GM12878 (cell line): ENCODE data around the gene ERC1. TPM values are rescaled to one million over a fixed set of nuclear protein-coding genes. Genes with fewer than 3 reads are reported as not detected.

Experiments used
- ATAC-seq: fragments of 200-7000 bp; cut with Tn5 transposase; 3 replicates; pipeline ENCODE4 v1.9.1; 2020; ENCODE audit warnings: mild to moderate bottlenecking, moderate library complexity
- BruUV-seq: library from RNA; stranded (reverse); fragments of 400-500 nt; replicated peaks from 2 replicates; lab custom pipeline; 2021; lab: Mats Ljungman, UMichigan
- CTCF ChIA-PET: fragments of 300-600 bp; sonication (Branson Sonifier 250); formaldehyde crosslinking; extraction: SDS; loops from one replicate; lab custom pipeline; 2021; ENCODE audit warnings: inconsistent platforms; lab: Yijun Ruan, JAX
- POLR2A ChIA-PET: fragments of 350-600 bp; formaldehyde crosslinking; extraction: SDS; loops from one replicate; lab custom pipeline; 2021; ENCODE audit warnings: inconsistent platforms; lab: Charles Lee
- RAD21 ChIA-PET: fragments of 300-600 bp; sonication (Branson Sonifier 250); formaldehyde crosslinking; loops from one replicate; lab custom pipeline; 2023; ENCODE audit warnings: antibody characterized with exemption; ENCODE audit not compliant: unreplicated experiment; lab: Charles Lee
- SMC1A ChIA-PET: fragments of 300-600 bp; sonication (Branson Sonifier 250); formaldehyde crosslinking; loops from one replicate; lab custom pipeline; 2023; ENCODE audit not compliant: unreplicated experiment, uncharacterized antibody; lab: Charles Lee
- DNase-seq: peaks from one replicate; pipeline ENCODE4 v3.0.0-alpha.2; 2011; ENCODE audit warnings: low read depth, low spot score
- FAIRE-seq: peaks from 3 replicates; lab custom pipeline; 2011; peaks lifted over from hg19 to GRCh38; lab: Jason Lieb, UNC
- H2AFZ ChIP-seq: 2 replicates; pipeline ENCODE4 v1.6.0; 2011; ENCODE audit warnings: low read depth, low read length, control low read depth; ENCODE audit not compliant: control insufficient read depth
- H3K27ac ChIP-seq: 2 replicates; pipeline ENCODE4 v1.5.1; 2011; ENCODE audit warnings: control low read depth; ENCODE audit not compliant: control insufficient read depth, insufficient read depth
- H3K27me3 ChIP-seq, 2 experiments: replicated peaks in 1 of 2; 2 replicates each; pipeline versions ENCODE4 v1.6.0 to v1.6.1; 2011; ENCODE audit warnings: low read length in 1 of 2; ENCODE audit not compliant: control insufficient read depth in 2 of 2, insufficient read depth in 2 of 2
- H3K36me3 ChIP-seq, 2 experiments: 2 replicates each; pipeline ENCODE4 v1.5.1; 2011; ENCODE audit warnings: low read length in 1 of 2; ENCODE audit not compliant: control insufficient read depth in 2 of 2, insufficient read depth in 2 of 2
- H3K4me1 ChIP-seq: 2 replicates; pipeline ENCODE4 v1.6.1; 2011; ENCODE audit warnings: mild to moderate bottlenecking, low read length, moderate library complexity, mixed read lengths; ENCODE audit not compliant: control insufficient read depth, insufficient read depth
- H3K4me2 ChIP-seq: 2 replicates; pipeline ENCODE4 v1.6.0; 2011; ENCODE audit warnings: control low read depth; ENCODE audit not compliant: control insufficient read depth, insufficient read depth
- H3K4me3 ChIP-seq: fragments of 200-600 bp; sonication (generic); 2 replicates; pipeline ENCODE4 v1.5.1; 2016
- H3K79me2 ChIP-seq: 2 replicates; pipeline ENCODE4 v1.6.0; 2011; ENCODE audit warnings: low read length; ENCODE audit not compliant: control insufficient read depth, insufficient read depth
- H3K9ac ChIP-seq: 2 replicates; pipeline ENCODE4 v1.8.0; 2011; ENCODE audit warnings: low read length, control low read depth, mixed read lengths; ENCODE audit not compliant: control insufficient read depth, insufficient read depth
- H3K9me3 ChIP-seq: replicated peaks from 3 replicates; pipeline ENCODE4 v1.5.1; 2011; ENCODE audit warnings: mild to moderate bottlenecking, low read length; ENCODE audit not compliant: control insufficient read depth, insufficient read depth
- H4K20me1 ChIP-seq: 2 replicates; pipeline ENCODE4 v1.6.0; 2011; ENCODE audit not compliant: control insufficient read depth, insufficient read depth
- CHD1 ChIP-seq: IDR thresholded peaks from 2 replicates; pipeline ENCODE4 v1.6.1; 2012; ENCODE audit warnings: low read depth, low read length, improper control_type of control experiment
- CUX1 ChIP-seq: IDR thresholded peaks from 2 replicates; pipeline ENCODE4 v1.6.1; 2012; ENCODE audit warnings: improper control_type of control experiment, low read depth, low read length; ENCODE audit not compliant: insufficient replicate concordance
- FOXM1 ChIP-seq: IDR thresholded peaks from 2 replicates; pipeline ENCODE4 v1.6.1; 2012; ENCODE audit warnings: low read depth, mild to moderate bottlenecking, inconsistent platforms, low read length, moderate library complexity
- IKZF2 ChIP-seq, 2 experiments: fragments of 450-650 bp; IDR thresholded peaks; 2 replicates each; pipeline ENCODE4 v1.6.1; 2017; ENCODE audit warnings: mild to moderate bottlenecking in 2 of 2, moderate library complexity in 2 of 2
- JUNB ChIP-seq: IDR thresholded peaks from 2 replicates; pipeline ENCODE4 v1.6.1; 2016; ENCODE audit warnings: antibody characterized with exemption, mild to moderate bottlenecking
- KLF5 ChIP-seq: fragments of 450-650 bp; IDR thresholded peaks from 2 replicates; pipeline ENCODE4 v1.6.1; 2014; ENCODE audit warnings: mild to moderate bottlenecking; ENCODE audit not compliant: partially characterized antibody
- MLLT1 ChIP-seq: fragments of 450-650 bp; IDR thresholded peaks from 2 replicates; pipeline ENCODE4 v1.6.1; 2016; ENCODE audit warnings: mild to moderate bottlenecking
- NBN ChIP-seq: fragments of 450-650 bp; IDR thresholded peaks from 2 replicates; pipeline ENCODE4 v1.6.1; 2016
- RAD21 ChIP-seq: IDR thresholded peaks from 2 replicates; pipeline ENCODE4 v1.6.1; 2011; ENCODE audit warnings: mild to moderate bottlenecking, low read depth, low read length, moderate library complexity; ENCODE audit not compliant: insufficient read depth
- REST ChIP-seq: IDR thresholded peaks from 2 replicates; pipeline ENCODE4 v1.6.1; 2012; ENCODE audit warnings: mild to moderate bottlenecking, low read depth, low read length
- TARDBP ChIP-seq: IDR thresholded peaks from 2 replicates; pipeline ENCODE4 v1.6.1; 2016; ENCODE audit warnings: borderline replicate concordance
- YBX1 ChIP-seq: fragments of 450-650 bp; IDR thresholded peaks from 2 replicates; pipeline ENCODE4 v1.6.1; 2016; ENCODE audit warnings: antibody characterized with exemption
- ZSCAN29 ChIP-seq: fragments of 450-650 bp; IDR thresholded peaks from 2 replicates; pipeline ENCODE4 v1.6.1; 2017; ENCODE audit warnings: mild to moderate bottlenecking, moderate library complexity
- in situ Hi-C: fragments of 300-500 bp; cut with MboI; formaldehyde crosslinking; loops from 9 replicates; pipeline ENCODE4 v1.14.3; 2018; ENCODE audit warnings: mixed read lengths
- intact Hi-C: fragments of 100-400 bp; cut with micrococcal nuclease; formaldehyde crosslinking; loops from one replicate; pipeline ENCODE4 v1.14.2; 2022; ENCODE audit not compliant: unreplicated experiment
- polyA plus RNA-seq, 11 experiments: library from polyadenylated mRNA; depleted of rRNA in 4 of 11; unstranded in 6 of 11; stranded (reverse) in 5 of 11; fragments of >200 nt; fragmentation: Nextera tagmentation in 4 of 11; fragmentation: Illumina TruSeq in 1 of 11; extraction: Ambion mirVana in 4 of 11; extraction: Trizol in 1 of 11; gene quantifications; 1 replicate in 1 of 11; 2 replicates in 10 of 11; pipeline versions ENCODE4 v1.2.1 to v1.2.3, GENCODE V29; 2011 to 2016; ENCODE audit warnings: inconsistent platforms in 2 of 11, missing spikeins in 2 of 11, low read depth in 1 of 11
- total RNA-seq, 4 experiments: library from RNA; depleted of rRNA in 3 of 4; stranded (reverse); fragments of >200 nt in 3 of 4; fragmentation: Illumina TruSeq in 1 of 4; extraction: Trizol in 1 of 4; gene quantifications; 2 replicates each; pipeline versions ENCODE4 v1.2.1 to v1.2.3, GENCODE V29; 2013 to 2021

The ERC1 gene
- total and polyA plus RNA-seq, 10 of the 15 experiments (the other 5 are each of a cell fraction or from before 2014, with no cell fraction given): 0.75 to 8.0 (median 5.0) TPM

- TF ChIP-seq CUX1: no peak
These were observed 113.2 kb downstream of the ERC1 start (continued) for GRCh38 chr12:1104088-1104800.

DNA sequence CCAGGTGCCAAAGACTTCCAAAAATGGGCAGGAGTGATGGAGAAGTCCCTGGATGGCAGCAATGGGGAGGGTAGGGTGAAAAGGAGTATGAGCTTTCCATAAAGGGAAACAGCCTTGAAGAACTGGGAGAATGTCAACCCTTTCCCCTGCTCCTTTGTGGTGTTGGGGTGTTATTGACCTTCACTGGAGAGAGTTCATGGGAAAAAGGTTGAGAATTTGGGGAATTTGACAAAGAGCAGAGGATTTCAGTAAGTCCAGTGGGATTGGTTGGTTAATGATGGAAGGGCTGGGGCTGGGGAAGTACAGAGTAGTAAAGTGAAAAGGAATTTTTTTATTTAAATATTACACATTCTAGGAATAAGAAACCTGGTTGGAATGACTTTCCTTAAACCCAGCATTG lies 116.6 kb downstream of the ERC1 start:
- H3K79me2 ChIP-seq: no peaks in the 10 kb centered on the region; the same call in 1 of the 2 replicates
- DNase-seq (no peak), FAIRE-seq (no peak), ATAC-seq (no peak)
- no peaks in the 10 kb centered on the region for H3K27me3 ChIP-seq
- peaks cover 5% of the 10 kb centered on the region; the same call in 1 of the 2 replicates for H3K4me1 ChIP-seq
- H3K27ac ChIP-seq: no peak overlapping the region
- no peak overlapping the region for H3K4me3 ChIP-seq
- CTCF ChIA-PET: interaction anchor here (1.0 to 2.9 kb wide), 4 partner anchors 10 to 427 kb away, joined by 3 to 45 read pairs (median 8); no protein-coding TSS in a partner anchor
- intact Hi-C loops (loop anchor here (5.0 kb wide), 1 partner anchor 40 kb away; no protein-coding TSS in a partner anchor), in situ Hi-C loops (no loop called here)
- no peak overlapping the region for H2AFZ ChIP-seq
- H4K20me1 ChIP-seq: no peaks in the 10 kb centered on the region
- SMC1A ChIA-PET: interaction anchor here (0.9 to 3.4 kb wide), 6 partner anchors 9 to 494 kb away, joined by 4 to 40 read pairs (median 5); no protein-coding TSS in a partner anchor
- RAD21 ChIA-PET: interaction anchor here (1.0 to 3.0 kb wide), 4 partner anchors 10 to 498 kb away, joined by 4 to 25 read pairs (median 6); partner anchors contain the start of gene RAD52
- no peak overlapping the region for H3K4me2 ChIP-seq
- H3K36me3 ChIP-seq: no peaks in the 10 kb centered on the region
- no peaks in the 10 kb centered on the region for H3K9me3 ChIP-seq
- POLR2A ChIA-PET: no interaction called here
- H3K9ac ChIP-seq: no peak overlapping the region
- no TSS peak for BruUV-seq
- no peak for TF ChIP-seq RAD21
- TF ChIP-seq TARDBP: no peak
- no peak for TF ChIP-seq YBX1
- TF ChIP-seq MLLT1: no peak
- TF ChIP-seq FOXM1: no peak
- TF ChIP-seq ZSCAN29: no peak
- TF ChIP-seq NBN: no peak
- no peak for TF ChIP-seq CHD1
- TF ChIP-seq JUNB: no peak
- no peak for TF ChIP-seq IKZF2 (IDR thresholded peaks at IDR 0.05)
- TF ChIP-seq KLF5: no peak
- no peak for TF ChIP-seq REST
